ENCODE data around the gene LNX1.

GRCh38 chr4:53456178-53456577, 135.1 kb downstream of the LNX1 start:
- TF ChIP-seq CTCF (IDR thresholded peaks at IDR 0.05) (no peak), POLR2AphosphoS5 (IDR thresholded peaks at IDR 0.05) (no peak)

Data from suprapubic skin (tissue), 3 donors.